Head of caudate nucleus (tissue), 42 donors: Measurements from ENCODE around the gene CMTM8.

Experiments
- DNase-seq, 42 donors: peaks; one replicate each; pipeline versions ENCODE4 v3.0.0 to v3.0.0-alpha.2; 2020 to 2021; ENCODE audit warnings: mixed read lengths in 7 of 42
- intact Hi-C: fragments of 100-400 bp; cut with DNase I; formaldehyde crosslinking; loops from one replicate; pipeline ENCODE4 v1.15.0; 2022

The CMTM8 gene

DNA sequence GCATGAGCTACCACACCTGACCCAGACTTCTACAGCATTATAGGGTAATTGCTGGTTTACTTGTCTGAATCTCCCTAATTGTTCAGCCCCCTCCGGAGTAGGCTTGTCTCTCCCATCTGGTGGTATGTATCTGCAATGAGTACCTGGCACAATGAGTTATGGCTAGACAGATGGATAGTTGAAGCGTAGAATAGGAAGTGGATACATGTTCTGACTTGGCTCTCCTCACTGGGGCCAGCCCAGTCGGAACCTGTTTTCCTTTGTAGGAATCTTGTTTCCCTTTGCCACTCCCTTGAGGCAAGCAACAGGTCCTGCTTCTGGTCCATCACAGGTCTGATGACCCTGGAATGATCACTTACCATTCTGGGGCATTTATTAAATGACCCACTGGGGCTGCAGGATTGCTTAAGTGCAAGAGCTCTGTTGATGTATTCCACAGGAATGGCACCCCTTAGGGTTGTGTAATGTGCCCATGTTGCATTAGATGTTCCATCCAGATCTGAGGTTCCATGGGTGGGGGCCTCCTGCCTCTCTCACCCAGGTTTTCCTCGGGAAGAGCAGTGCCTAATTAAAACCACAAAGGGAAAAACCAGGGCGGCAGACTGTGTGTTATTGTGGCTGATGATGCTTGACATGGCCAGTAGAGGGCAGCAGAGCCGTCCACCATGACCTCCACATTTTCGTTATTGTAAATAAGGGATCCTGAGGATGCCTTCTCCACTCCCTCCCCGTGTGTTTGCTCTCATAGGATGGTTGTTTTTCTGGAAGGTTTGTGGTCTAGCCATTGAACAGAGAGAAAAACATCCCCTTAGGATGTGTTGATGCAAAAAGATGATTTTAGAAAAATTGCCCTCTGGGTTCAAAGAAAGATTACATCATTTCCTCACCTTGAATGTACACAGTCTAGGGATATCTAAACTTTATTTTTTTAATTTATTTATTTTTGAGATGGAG lies 58.0 kb downstream of the CMTM8 start:
- intact Hi-C loops: no loop called here

DNA sequence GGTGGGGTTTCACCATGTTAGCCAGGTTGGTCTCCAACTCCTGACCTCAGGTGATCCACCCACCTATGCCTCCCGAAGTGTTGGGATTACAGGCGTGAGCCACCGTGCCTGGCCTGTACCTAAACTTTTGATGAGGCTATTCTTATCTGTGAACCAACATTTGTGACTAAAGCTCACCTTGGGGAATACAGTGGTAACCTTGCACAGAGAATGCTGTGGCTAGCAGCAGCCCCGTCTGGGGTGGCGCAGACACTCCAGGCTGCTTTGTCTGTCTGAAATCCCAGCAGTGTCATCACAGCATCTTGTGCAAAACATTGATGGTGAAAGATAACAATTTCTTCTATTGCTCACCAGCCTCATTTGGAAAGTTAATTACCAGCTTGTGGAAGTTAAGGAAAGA lies 58.9 kb downstream of the CMTM8 start:
- no peak for DNase-seq
- intact Hi-C loops: no loop called here

More for the DNA sequence above, 58.0 kb downstream of the CMTM8 start:
- DNase-seq: peak in 41 of 42 donors; percentile 21 to 85 (median 61)

DNA sequence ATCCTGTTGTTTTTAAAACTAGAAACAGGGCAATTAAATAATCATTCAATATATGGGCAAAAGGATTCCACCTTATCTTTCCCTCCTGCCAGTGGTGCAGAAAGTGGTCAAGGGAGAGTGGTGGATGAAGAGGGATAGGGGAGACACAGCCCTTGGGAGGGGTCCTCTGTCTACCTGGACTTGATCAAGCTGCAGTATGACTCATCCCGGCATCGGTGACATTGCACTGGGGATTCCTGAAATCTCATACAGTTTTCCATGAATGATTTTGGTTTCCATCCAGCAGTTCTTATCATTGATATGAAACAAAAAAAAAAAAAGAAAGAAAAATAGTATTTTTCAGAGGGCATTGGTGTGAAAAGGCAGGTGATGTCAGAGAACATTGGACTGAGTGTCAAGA lies 62.9 kb downstream of the CMTM8 start:
- DNase-seq: no peak
- intact Hi-C loops: no loop called here

DNA sequence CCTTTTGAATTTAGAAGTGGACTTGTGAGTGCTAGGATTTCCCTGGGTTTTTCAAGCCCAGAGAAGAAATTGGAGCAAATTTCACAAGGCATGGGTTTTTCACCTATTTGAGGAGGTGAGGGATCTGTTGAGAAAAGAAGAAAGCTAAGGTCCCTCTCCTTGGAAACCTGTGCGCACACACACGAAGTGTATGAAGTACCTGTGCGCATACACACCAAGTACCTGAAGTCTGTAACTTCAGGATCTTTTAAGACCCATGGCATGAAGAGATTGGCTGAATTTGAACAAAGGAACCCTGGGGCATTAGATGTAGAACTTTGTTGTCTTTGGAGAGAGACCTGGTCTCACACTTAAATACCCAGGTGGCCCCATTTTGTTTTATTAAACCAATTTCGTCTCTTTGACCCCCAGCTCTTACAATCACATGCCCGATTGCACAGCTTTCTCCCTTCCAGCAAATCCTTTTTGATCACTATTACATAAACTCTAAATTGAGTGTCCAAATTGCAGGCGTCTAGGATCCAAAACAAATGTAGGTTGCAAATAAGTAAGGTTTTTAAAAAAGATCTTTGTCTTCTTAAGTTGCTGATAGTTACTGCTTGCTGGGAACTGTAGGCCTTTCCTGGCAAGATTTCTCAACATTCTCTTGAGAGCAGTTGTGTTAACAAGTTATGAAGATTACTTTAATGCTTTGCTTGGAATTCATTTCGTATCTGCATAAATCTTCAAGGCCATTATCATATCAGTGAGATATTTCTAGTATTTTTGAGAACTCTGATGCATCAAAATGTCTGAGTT lies 64.3 kb downstream of the CMTM8 start:
- intact Hi-C loops: no loop called here

DNA sequence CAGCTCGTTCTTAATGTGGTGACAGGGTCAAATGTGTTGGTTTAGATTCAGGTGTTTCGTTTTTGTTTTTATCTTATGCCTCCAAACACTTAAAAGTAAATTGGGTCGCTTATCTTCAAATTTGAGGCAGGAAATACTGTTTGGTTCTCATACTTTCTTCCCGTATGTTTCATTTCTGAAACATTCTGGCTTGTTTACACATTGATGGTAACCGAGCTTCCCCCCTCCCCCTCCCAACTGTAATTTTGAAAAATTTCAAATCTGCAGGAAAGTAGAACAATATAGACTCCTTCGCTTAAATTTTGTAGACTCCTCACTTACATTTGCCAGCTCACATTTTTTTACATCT lies 64.9 kb downstream of the CMTM8 start:
- no peak for DNase-seq
- intact Hi-C loops: no loop called here

More for the DNA sequence above, 64.3 kb downstream of the CMTM8 start:
- no peak for DNase-seq

DNA sequence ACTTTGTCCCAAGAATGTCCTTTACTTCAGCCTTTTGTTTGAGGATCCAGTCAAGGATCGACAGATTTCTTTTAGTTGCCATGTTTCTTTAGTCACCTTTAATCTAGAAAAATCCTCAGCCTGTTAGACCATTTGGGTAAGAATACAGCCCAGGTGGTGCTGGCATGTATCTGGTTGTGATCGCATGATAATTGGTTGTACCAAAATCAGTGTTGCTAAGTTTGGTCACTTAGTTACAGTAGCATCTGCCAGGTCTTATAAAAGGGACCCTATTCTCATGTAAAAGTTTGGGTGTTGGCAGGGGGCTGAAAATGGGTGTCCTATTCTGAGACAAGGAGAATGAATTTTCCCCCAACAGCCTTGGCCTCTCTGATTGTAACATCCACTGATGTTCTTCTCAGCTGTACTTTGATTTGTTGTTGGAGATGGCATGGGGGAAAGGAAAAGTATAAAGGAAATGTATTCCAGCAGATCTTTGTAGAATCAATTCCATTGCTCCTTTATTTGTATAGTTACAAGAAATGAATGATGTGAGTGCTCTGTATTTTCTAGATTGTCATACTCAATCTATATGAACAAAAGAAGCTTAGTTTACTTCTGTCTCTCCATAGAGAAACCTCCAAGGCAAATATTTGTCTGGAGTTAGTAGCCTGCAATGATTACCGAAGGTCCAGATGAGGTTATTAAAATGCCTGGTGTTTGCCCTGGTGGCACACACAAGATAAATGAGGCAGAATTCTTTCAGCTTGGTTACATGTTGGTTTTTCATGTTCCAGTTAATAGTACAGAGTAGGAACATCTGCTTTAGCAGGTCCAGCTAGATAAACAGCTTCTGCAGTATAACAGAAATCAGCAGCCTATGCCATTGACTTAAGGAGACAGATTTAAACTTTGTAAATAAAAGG lies 65.7 kb downstream of the CMTM8 start:
- intact Hi-C loops: no loop called here
- no peak for DNase-seq

DNA sequence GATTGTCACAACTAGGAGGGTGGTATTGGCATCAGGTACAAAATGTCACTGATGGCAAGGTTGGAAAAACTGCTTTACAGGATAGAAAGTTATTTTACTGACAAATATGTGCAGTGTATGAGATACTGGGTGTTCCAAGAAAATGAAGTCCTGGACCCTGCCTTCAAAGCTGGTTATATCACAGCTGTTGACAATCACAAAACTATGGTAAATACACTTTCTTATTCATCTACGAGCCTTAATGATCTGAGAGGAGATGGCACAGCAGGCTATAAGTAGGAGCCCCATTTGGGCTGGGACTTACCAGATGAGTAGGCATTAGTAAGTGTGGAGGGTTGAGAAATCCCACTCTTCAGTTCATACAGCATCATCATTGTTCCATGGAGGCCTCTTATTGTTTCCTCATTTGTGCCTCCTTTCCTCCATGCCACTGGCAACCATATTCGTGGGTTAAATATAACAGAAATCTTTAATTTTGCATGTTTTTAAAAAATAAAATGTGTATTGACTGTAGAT lies 66.9 kb downstream of the CMTM8 start:
- intact Hi-C loops: no loop called here
- no peak for DNase-seq

DNA sequence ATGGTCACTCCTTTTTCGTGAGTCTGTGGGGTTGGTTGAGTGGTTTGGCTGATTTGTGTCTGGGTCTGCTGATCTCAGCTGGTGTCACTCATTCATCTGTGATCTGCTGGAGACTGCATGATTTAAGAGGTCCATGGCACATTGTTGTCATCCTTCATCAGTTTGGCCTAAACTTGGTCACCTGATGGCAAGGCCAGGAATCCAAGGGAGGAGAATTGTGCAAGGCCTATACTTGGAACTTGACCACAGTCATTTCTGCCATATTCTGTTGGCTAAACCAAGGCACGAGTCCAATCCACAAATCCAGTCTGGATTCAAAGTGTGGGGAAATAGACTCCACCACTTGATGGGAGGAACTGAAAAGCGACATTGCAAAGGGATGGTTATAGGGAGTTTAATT lies 67.6 kb downstream of the CMTM8 start:
- no peak for DNase-seq
- intact Hi-C loops: no loop called here

DNA sequence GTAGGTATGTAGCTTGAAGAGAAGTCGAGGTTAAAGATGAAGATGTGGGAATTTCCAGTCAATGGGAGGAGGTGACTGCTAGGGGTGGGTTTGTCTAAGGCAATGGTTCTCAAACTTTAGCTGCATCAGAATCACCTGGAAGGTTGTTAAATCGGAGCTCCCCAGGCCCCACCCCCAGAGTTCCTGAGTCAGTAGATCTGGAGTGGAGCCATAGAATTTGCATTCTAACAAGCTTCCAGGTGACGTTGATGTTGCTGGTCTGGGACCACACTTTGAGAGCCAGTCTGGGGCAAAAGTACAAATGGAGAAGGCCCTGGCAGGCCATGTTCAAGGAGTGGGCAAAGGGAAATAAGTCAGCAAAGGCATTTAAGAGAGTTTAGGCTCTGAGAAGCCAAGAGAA lies 69.1 kb downstream of the CMTM8 start:
- intact Hi-C loops: no loop called here

DNA sequence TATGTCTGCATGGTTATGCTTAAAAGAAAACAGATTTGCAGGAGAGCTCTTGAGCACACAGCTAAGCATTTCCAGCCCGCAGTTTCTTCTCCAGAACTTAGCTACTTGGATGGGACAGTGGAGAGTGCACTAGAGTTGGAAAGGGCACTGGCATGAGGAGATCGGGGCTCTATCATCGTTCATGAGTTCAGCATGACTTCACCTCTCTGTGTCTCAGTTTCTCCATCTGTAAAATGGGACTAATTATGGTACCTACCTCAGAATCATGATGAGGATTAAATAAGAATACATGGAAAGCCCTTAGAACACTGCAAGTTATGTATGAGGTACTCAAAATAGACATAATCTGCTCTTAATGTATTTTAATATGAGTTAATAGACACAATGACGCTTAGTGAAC lies 69.9 kb downstream of the CMTM8 start:
- intact Hi-C loops: no loop called here
- DNase-seq: no peak

More for the DNA sequence above, 69.1 kb downstream of the CMTM8 start:
- no peak for DNase-seq

DNA sequence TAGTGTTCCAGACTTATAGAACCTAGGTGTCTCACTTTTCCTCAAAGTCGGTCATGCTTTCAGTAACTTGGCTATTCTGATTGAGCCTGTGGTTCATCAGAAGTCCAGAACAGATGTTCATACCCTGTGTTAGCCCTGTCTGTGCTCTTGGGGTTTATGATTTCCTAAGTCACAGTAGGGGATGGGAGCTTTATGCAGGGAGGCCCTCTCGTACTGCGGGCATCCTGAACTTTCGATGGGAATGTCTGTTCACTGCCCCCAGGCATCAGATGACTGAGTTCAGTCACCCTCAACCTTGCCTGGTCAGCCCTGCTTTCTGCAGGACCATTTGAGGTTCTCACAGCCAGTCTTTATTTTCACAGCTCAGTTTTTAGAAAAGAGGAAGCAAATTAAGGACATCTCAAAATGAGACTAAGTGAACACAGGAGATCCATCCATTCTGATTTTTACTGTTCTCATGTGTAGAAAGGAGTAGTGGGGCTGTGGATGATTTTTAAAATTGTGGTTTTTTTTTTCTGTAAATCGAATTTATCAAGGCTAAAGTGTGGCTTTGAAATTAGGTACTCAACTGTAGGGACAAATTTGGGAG lies 71.3 kb downstream of the CMTM8 start:
- intact Hi-C loops: no loop called here
- DNase-seq: no peak

DNA sequence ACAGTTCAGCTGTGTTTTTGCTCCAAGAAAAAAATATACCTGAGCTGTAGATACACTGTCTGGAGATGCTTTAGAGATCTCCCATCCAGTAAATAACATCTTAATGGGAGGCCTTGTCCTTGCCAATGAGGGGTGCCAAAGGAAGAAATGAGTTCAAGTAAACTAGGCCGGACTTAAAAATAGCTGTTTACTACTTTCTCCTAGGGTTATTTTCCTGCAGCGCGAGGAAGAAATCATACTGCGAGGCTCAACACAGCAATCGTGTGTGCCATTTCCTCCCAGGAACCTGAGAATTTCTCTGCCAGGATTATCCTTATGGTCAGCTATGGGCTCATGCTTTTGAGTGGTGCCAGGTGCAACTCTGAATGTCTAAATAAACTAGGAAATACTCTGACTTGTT lies 71.9 kb downstream of the CMTM8 start:
- no peak for DNase-seq
- intact Hi-C loops: no loop called here

DNA sequence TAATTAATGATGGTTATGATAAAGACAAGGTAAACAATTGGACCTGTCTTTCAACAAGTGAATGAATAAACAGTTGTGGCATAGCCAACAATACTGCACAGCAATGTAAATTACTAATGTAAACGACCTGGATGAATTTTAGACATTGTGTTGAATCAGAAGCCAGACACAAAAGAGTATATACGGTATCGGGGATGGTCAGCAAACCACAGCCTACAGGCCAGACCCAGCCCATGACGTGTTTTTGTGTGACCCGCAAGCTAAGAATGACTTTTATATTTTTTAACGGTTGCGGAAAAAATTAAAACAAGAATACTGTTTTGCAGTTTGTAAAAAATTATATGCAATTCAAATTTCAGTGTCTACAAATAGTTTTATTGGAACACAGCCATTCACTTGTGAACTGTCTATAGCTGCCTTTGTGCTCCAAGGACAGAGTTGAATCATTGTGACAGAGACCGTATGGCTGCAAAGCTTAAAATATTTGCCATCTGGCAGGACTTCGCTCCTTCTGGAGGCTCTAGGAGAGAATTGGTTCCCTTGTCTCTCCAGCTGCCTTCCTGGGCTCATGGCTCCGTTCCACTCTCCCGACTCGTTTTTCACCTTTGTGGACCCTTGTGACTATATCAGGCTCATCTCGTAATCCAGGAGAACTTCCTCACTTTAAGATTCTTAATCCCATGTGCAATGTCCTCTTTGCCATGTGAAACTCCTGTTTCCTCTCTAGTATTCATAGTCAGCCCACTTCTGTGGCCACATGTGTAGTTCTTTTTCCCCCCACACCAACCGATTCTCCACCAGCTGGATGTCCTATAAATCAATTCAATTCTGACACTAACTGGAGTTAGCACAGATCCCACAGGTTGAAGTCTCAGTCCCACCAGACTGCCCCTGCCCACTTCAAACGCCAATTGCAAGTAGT lies 72.7 kb downstream of the CMTM8 start:
- DNase-seq: peak in 9 of 42 donors; percentile 7 to 45 (median 14)

DNA sequence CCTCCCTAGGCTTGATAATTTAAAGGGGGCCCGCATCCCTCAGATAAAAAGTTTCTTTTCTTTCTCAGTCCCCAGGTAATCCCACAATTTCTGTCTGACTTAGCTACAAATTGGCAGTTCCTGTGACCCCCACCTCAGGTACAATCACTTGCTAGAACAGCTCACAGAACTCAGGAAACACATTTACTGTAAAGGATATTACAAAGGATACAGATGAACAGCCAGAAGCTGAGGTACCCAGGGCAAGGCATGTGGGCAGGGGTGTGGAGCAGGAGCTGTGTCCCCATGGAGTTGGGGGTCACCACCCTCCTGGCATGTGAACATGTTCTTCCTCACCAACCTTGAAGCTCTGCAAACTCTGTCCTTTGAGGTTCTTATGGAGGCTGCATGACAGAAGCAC lies 73.8 kb downstream of the CMTM8 start:
- intact Hi-C loops: no loop called here
- no peak for DNase-seq

More for the DNA sequence above, 72.7 kb downstream of the CMTM8 start:
- intact Hi-C loops: no loop called here

DNA sequence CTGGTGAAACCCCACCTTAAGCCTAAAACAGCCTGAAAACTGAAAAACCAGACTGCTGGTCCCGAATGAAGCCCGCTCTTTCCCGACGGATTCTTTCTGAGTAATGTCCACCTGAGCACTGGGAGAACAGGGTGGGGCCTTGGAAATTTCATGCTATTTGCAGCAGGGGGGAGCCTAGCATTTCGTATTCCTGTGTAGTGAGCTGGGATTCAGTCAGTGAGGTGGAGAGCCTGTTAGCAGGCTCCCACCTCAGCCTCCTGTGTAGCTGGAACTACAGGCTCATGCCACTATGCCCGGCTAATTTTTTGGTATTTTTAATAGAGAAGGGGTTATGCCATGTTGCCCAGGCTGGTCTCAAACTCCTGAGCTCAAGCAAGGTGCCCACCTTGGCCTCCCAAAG lies 74.7 kb downstream of the CMTM8 start:
- no peak for DNase-seq
- intact Hi-C loops: no loop called here

DNA sequence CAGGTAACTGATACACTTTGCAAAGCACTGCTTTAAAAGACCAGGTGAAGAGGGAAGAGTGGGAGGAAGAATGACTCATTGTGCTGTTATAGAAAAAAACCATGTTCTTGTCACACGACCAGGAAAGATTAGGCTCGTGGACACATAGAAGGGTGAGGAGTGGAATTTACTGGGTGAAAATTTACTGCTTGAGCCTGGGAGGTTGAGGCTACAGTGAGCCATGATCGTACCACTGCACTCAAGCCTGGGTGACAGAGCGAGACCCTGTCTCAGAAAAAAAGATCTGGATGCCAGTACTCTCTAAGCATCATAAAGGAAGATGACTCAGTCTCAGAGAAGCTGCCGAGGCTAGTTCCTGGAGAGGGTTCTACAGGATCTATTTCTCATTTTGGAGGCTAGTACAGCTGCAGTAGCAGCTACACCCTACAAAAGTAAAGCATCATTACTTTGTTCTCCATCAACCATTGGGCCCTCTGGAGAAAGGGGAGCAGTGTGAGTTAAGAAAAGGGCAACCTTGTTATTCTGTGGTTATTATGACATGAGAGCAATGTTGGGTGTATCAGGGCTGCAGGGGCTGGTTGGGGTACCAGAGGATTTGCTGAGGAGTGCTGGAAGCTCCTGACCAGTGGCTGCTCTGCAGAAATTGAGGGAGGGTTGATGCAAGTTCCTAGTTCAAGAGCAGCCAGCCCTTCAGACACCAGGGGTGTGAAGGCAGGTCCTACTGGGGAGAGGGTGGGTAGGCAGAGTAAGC lies 75.4 kb downstream of the CMTM8 start:
- intact Hi-C loops: no loop called here
- peak in 10 of 42 donors; percentile 8 to 54 (median 16) for DNase-seq

DNA sequence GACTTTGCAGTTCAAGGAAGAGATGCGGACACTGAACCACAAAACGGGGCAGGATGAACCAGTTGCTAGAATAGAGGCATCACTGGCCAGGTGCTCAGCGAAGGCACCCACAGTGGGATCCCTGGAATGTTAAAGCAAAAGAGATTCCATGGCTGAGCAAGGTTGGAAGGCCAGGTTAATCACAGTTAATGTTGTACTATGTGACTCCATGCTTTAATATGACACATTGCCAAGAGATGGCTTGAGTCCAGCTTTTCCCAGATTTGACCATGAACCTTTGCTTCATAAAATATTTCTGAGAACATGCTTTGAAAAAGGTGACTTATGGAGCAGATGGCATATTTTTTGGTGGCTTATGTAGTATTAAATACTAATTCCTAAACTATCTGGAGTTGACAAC lies 77.0 kb downstream of the CMTM8 start:
- intact Hi-C loops: no loop called here
- no peak for DNase-seq
